ENCODE measurements around the gene OLIG1. TPM values are rescaled to one million over a fixed set of nuclear protein-coding genes. Genes with fewer than 3 reads are reported as not detected.

OLIG1 gene
- total RNA-seq, 1 donor from 2014 or later = 0.67 TPM

GRCh38 chr21:33111577-33111976, 41.6 kb downstream of the OLIG1 start:
- no peak overlapping the region for H3K4me3 Mint-ChIP-seq (ENCODE audit: unreplicated experiment)
- H3K36me3 Mint-ChIP-seq (ENCODE audit: low read depth, unreplicated experiment) = no peaks in the 10 kb centered on the region
- H3K9me3 Mint-ChIP-seq (ENCODE audit: unreplicated experiment) = no peaks in the 10 kb centered on the region
- H3K27ac Mint-ChIP-seq (ENCODE audit: unreplicated experiment) = no peak overlapping the region
- peaks cover 7% of the 10 kb centered on the region for H3K4me1 Mint-ChIP-seq (ENCODE audit: unreplicated experiment)
- no peak for DNase-seq (ENCODE audit: low spot score)
- no peak for TF ChIP-seq CTCF (IDR thresholded peaks at IDR 0.05; ENCODE audit: unreplicated experiment)
- peaks cover 2% of the 10 kb centered on the region for H3K27me3 Mint-ChIP-seq (ENCODE audit: unreplicated experiment)

GRCh38 chr21:33112151-33112550, 42.2 kb downstream of the OLIG1 start:
- Mint-ChIP-seq H3K4me1 (ENCODE audit: unreplicated experiment) (peaks cover 11% of the 10 kb centered on the region), H3K9me3 (ENCODE audit: unreplicated experiment) (no peaks in the 10 kb centered on the region), H3K27me3 (ENCODE audit: unreplicated experiment) (peaks cover 2% of the 10 kb centered on the region), H3K4me3 (ENCODE audit: unreplicated experiment) (no peak overlapping the region), H3K27ac (ENCODE audit: unreplicated experiment) (no peak overlapping the region), H3K36me3 (ENCODE audit: low read depth, unreplicated experiment) (no peaks in the 10 kb centered on the region)
- no peak for TF ChIP-seq CTCF (IDR thresholded peaks at IDR 0.05; ENCODE audit: unreplicated experiment)
- no peak for DNase-seq (ENCODE audit: low spot score)

GRCh38 chr21:33112681-33113080, 42.7 kb downstream of the OLIG1 start:
- DNase-seq (ENCODE audit: low spot score) = no peak
- Mint-ChIP-seq H3K36me3 (ENCODE audit: low read depth, unreplicated experiment) (no peaks in the 10 kb centered on the region), H3K9me3 (ENCODE audit: unreplicated experiment) (no peaks in the 10 kb centered on the region), H3K27ac (ENCODE audit: unreplicated experiment) (no peak overlapping the region), H3K4me3 (ENCODE audit: unreplicated experiment) (no peak overlapping the region), H3K4me1 (ENCODE audit: unreplicated experiment) (peaks cover 11% of the 10 kb centered on the region), H3K27me3 (ENCODE audit: unreplicated experiment) (peaks cover 2% of the 10 kb centered on the region)
- no peak for TF ChIP-seq CTCF (IDR thresholded peaks at IDR 0.05; ENCODE audit: unreplicated experiment)

GRCh38 chr21:33113131-33113530, 43.2 kb downstream of the OLIG1 start:
- Mint-ChIP-seq H3K27ac (ENCODE audit: unreplicated experiment) (no peak overlapping the region), H3K9me3 (ENCODE audit: unreplicated experiment) (no peaks in the 10 kb centered on the region), H3K4me3 (ENCODE audit: unreplicated experiment) (no peak overlapping the region), H3K4me1 (ENCODE audit: unreplicated experiment) (peaks cover 11% of the 10 kb centered on the region), H3K27me3 (ENCODE audit: unreplicated experiment) (peaks cover 2% of the 10 kb centered on the region), H3K36me3 (ENCODE audit: low read depth, unreplicated experiment) (no peaks in the 10 kb centered on the region)
- DNase-seq (ENCODE audit: low spot score) = no peak
- TF ChIP-seq CTCF (IDR thresholded peaks at IDR 0.05; ENCODE audit: unreplicated experiment) = no peak

GRCh38 chr21:33114276-33114675, 44.3 kb downstream of the OLIG1 start:
- Mint-ChIP-seq H3K27me3 (ENCODE audit: unreplicated experiment) (peaks cover 2% of the 10 kb centered on the region), H3K4me3 (ENCODE audit: unreplicated experiment) (no peak overlapping the region)
- no peak for TF ChIP-seq CTCF (IDR thresholded peaks at IDR 0.05; ENCODE audit: unreplicated experiment)

More at GRCh38 chr21:33114276-33114675, 44.3 kb downstream of the OLIG1 start:
- H3K36me3 Mint-ChIP-seq (ENCODE audit: low read depth, unreplicated experiment) = no peaks in the 10 kb centered on the region
- peaks cover 9% of the 10 kb centered on the region for H3K4me1 Mint-ChIP-seq (ENCODE audit: unreplicated experiment)
- DNase-seq (ENCODE audit: low spot score) = no peak
- H3K27ac Mint-ChIP-seq (ENCODE audit: unreplicated experiment) = no peak overlapping the region
- no peaks in the 10 kb centered on the region for H3K9me3 Mint-ChIP-seq (ENCODE audit: unreplicated experiment)
